Measurements from ENCODE around the gene GYG1. TPM values are rescaled to one million over a fixed set of nuclear protein-coding genes. Genes with fewer than 3 reads are reported as not detected.

Gene GYG1
- polyA plus RNA-seq, 1 donor from 2014 or later: 2.4 TPM

GRCh38 chr3:149005416-149005815 is 14.1 kb downstream of the GYG1 start:
- Histone ChIP-seq H3K36me3 (ENCODE audit: insufficient read depth, low read length) (no peaks in the 10 kb centered on the region), H3K27me3 (ENCODE audit: insufficient read depth, low read depth, low read length) (no peaks in the 10 kb centered on the region), H3K27ac (ENCODE audit: low read length) (no peak overlapping the region), H4K20me1 (ENCODE audit: insufficient read depth) (no peaks in the 10 kb centered on the region), H2AFZ (ENCODE audit: low read depth, low read length) (no peak overlapping the region), H3K79me2 (replicated peaks; ENCODE audit: insufficient read depth, low read length) (no peaks in the 10 kb centered on the region), H3K9me3 (ENCODE audit: low read length) (no peaks in the 10 kb centered on the region), H3K9ac (ENCODE audit: low read length) (no peak overlapping the region), H3K4me3 (ENCODE audit: low read length) (no peak overlapping the region), H3K4me2 (ENCODE audit: low read length) (no peak overlapping the region), H3K9me2 (ENCODE audit: insufficient read depth, low read length) (no peaks in the 10 kb centered on the region), H3F3A (ENCODE audit: insufficient read depth, low read length, poor library complexity, severe bottlenecking) (no peaks in the 10 kb centered on the region)
- TF ChIP-seq EP300 (conservative IDR thresholded peaks at IDR 0.05; ENCODE audit: poor library complexity, severe bottlenecking) (no peak), REST (IDR thresholded peaks at IDR 0.05; ENCODE audit: borderline replicate concordance) (no peak), SMC3 (conservative IDR thresholded peaks at IDR 0.05; ENCODE audit: poor library complexity) (no peak), RAD21 (conservative IDR thresholded peaks at IDR 0.05) (no peak), CTCF (IDR thresholded peaks at IDR 0.05; ENCODE audit: poor library complexity, severe bottlenecking) (no peak), EZH2 (IDR thresholded peaks at IDR 0.05; ENCODE audit: borderline replicate concordance, insufficient read depth, low read length, poor library complexity, severe bottlenecking) (no peak), TAF1 (IDR thresholded peaks at IDR 0.05; ENCODE audit: low read depth) (no peak)

GRCh38 chr3:149007567-149008257 is 16.4 kb downstream of the GYG1 start:
- H3F3A ChIP-seq (ENCODE audit: insufficient read depth, low read length, poor library complexity, severe bottlenecking): no peaks in the 10 kb centered on the region
- no peak overlapping the region for H3K27ac ChIP-seq (ENCODE audit: low read length)
- no peak overlapping the region for H2AFZ ChIP-seq (ENCODE audit: low read depth, low read length)
- no peaks in the 10 kb centered on the region for H4K20me1 ChIP-seq (ENCODE audit: insufficient read depth)
- H3K9me2 ChIP-seq (ENCODE audit: insufficient read depth, low read length): no peaks in the 10 kb centered on the region
- TF ChIP-seq SMC3 (conservative IDR thresholded peaks at IDR 0.05; ENCODE audit: poor library complexity): no peak
- no peak for TF ChIP-seq CTCF (IDR thresholded peaks at IDR 0.05; ENCODE audit: poor library complexity, severe bottlenecking)
- no peak for TF ChIP-seq POLR2AphosphoS5 (IDR thresholded peaks at IDR 0.05)
- no peak for TF ChIP-seq EP300 (conservative IDR thresholded peaks at IDR 0.05; ENCODE audit: poor library complexity, severe bottlenecking)
- no peak overlapping the region for H3K4me2 ChIP-seq (ENCODE audit: low read length)
- no peak overlapping the region for H3K9ac ChIP-seq (ENCODE audit: low read length)
- H3K4me3 ChIP-seq (ENCODE audit: low read length): no peak overlapping the region
- H3K9me3 ChIP-seq (ENCODE audit: low read length): no peaks in the 10 kb centered on the region
- H3K27me3 ChIP-seq (ENCODE audit: insufficient read depth, low read depth, low read length): no peaks in the 10 kb centered on the region
- H3K79me2 ChIP-seq (replicated peaks; ENCODE audit: insufficient read depth, low read length): no peaks in the 10 kb centered on the region
- no peaks in the 10 kb centered on the region for H3K36me3 ChIP-seq (ENCODE audit: insufficient read depth, low read length)

Data from neural cell (in vitro differentiated cells).